ENCODE data around the gene ARAP1.
A peak's percentile ranks its signal among the peaks of the same experiment; 100 is the strongest.

The ARAP1 gene

GRCh38 chr11:72760539-72761405, 8.6 kb upstream of the ARAP1 start:
- no peak for DNase-seq

DNA sequence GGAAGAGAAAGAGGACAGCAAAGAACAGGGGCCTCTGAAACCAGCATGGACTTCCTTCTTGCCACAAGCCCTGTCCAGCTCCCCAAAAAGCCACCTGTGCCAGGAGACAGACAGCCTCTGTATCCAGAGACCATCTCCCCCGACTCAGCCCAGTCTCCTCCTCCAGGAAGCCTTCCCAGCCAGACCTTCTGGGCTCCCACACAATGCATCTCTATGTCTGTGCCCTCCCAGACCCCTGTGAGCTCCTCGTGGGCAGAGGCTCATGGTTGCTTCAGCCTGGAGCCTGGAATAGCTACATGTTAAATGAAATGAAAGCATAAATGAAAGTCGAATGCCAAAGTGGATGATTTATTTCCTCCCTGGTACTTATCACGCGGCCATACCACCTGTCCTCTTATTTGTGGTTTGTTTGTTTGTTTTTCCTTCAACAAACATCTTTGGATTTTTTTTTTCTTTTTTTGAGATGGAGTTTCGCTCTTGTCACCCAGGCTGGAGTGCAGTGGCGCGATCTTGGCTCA, 7.3 kb upstream of the ARAP1 start:
- DNase-seq, result no peak

- DNase-seq, result no peak
Observed at GRCh38 chr11:72758690-72759389, 6.6 kb upstream of the ARAP1 start.

DNA sequence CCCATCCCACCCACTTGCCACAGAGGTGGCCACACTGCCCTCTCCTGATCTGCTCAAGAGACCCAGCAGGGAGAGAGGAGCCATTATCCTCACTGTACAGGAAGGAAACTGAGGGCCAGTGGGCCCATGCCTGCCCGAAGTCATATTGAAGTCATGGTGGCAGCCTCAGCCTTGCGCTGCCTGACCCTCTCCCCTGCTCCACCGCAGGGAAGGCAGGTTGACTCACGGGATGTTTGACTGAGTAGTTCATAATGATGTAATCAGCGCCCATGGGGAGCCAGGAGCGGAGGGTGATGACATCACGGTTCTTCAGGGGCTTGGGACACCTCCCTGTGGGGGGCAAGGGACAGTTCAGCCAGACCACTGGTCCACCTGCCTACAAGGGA, 6.1 kb upstream of the ARAP1 start:
- DNase-seq, result no peak

- DNase-seq, result no peak
Observed at GRCh38 chr11:72755713-72756285, 3.6 kb upstream of the ARAP1 start.

DNA sequence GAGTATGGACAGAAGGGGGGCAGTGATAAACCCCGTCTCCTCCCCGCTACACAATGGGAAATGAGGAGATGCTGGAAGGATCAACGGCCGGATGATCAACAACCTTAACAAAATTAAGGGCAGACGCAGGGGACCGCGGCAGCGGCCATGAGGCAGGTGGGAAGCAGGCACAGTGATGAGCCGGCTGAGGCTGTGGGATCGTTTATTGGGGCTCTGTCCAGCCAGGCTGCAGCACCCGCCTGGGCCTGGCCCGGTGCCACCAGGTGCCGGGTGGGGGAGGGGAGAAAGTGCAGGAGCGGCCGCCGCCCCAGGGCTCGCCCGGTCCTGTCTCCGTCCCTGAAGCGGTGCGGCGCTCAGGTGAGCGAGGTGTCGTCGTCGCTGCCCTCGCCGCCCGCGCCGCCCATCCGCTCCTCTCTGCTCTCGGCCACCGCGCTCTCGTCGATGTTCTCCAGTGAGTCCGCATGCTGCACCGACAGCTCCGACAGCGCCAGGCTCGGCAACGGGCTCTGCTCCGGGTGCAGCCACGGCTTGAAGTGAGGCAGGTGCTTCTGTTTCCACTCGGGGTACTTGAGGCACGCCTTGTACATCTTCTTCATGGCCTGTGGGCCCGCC, 2.4 kb upstream of the ARAP1 start:
- DNase-seq, result no peak

GRCh38 chr11:72754149-72754543, 1.9 kb upstream of the ARAP1 start:
- DNase-seq, result no peak

GRCh38 chr11:72753341-72754148, 1.3 kb upstream of the ARAP1 start:
- DNase-seq, result no peak

- no peak for DNase-seq
Observed at GRCh38 chr11:72751116-72752087, 806 bp downstream of the ARAP1 start.

DNA sequence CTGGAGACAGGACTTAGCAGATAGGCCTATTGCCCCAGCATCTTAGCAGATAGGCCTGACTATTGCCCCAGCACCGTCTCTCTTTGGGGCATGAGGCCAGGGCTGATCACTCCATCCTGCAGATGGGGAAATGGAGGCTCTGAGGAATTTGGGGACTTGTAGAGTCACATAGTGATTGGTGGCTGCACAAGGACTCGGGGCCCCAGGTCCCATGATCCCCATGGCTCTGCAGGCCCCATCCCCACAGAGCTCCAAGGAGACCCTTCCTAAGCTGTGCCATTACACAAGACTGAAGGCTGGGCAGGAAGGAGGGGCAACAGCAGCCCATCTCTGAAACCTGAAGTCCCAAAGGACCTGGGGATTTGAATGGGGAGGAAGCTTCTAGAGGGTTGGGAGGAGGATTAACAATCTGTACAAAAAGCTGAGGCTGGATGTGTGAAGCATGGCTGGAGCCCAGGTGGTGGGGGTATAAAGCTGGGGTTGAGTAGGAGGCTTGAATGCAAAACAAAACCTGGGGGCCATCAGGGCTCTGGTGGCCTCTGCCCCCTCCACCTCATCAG, 1.6 kb downstream of the ARAP1 start:
- DNase-seq, result no peak

DNA sequence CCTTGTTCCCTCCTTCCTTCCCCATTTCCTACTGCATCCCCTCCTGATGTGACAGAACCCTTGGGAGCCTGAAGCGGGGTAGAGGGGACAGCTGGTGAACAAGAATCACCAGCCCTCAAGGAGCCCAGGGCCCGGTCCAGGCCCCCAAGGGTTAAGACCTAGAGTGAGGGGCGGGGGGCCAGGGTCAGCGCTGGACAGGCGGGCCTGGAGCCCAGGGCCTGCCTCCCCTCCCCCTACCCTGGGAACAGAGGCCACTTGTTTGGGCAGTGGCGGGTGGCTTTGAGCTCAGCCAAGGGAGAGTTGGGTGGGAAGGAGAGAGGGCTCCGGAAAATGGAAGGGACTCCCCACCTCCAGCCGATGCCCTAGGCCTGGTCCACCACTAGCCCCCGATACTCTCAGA, 2.1 kb downstream of the ARAP1 start:
- no peak for DNase-seq

DNA sequence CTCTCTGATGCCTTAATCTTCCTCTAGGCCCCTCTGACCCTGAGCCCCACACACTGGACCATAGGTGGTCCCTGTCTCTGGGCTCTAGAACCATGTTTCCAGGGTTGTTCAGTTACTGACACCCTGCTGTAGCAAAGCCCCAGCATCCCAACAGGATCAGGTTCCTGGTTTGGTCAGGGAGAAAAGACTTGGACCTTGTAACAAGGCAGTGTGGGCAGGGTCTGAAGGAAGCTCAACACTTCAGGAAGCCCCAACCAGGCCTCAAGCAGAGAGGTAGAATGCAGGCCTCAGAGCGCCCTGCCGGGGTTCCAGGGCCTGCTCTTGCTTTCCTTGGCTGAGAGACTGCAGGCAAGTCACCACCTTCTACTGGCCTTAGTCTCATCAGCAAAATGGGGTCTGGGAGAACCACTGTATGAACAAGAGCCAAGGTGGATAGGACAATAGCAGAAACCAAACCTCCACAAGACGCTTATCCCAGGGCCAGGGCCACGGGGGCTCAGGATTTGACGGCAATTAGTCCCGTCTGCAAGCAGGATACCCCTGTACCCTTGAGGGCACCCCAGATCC, 4.8 kb downstream of the ARAP1 start:
- DNase-seq, result no peak

GRCh38 chr11:72746821-72747220, 5.4 kb downstream of the ARAP1 start:
- no peak for DNase-seq

GRCh38 chr11:72745925-72746550, 6.2 kb downstream of the ARAP1 start:
- DNase-seq, result no peak

DNA sequence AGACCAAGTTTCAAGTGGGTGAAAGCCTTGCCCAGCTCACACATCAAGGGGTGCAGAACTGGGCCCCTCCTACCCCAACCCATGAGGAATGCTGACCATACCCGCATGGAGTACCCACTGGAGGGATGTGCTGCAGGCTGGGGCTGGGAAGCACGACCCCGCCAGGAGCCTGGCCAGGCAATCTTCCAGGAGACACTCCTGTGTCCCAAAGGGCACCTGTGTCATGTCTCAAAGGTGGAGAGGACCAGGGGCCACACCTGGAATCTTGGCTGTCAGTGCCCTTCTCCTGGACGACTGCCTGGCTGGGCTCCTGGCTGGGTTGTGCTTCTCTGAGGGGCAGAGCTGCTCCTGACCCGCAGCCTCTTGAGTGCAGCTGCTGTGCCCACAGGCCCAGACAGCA, 6.7 kb downstream of the ARAP1 start:
- DNase-seq, result no peak

DNA sequence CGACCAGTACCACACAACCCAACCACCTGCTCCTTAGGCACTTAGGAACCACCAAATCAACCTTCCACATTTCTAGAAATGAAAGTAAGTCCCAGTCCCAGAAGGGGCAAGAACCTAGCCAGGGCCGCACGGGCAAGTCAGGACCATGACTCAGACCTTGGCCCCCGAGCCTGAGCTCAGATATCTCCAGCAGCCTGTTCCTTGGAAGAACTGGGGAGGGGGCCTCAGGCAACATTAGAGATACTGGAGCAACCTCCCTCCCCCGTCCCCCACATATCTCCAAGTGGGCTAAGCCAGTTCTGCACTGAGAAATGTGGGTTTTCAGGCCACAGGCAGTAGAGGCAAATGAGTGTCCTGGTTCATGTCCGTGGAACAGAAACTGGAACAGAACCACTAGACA, 7.7 kb downstream of the ARAP1 start:
- DNase-seq, result no peak

- DNase-seq, result peak; percentile 87
Observed at GRCh38 chr11:72743321-72744221, 8.6 kb downstream of the ARAP1 start.

DNA sequence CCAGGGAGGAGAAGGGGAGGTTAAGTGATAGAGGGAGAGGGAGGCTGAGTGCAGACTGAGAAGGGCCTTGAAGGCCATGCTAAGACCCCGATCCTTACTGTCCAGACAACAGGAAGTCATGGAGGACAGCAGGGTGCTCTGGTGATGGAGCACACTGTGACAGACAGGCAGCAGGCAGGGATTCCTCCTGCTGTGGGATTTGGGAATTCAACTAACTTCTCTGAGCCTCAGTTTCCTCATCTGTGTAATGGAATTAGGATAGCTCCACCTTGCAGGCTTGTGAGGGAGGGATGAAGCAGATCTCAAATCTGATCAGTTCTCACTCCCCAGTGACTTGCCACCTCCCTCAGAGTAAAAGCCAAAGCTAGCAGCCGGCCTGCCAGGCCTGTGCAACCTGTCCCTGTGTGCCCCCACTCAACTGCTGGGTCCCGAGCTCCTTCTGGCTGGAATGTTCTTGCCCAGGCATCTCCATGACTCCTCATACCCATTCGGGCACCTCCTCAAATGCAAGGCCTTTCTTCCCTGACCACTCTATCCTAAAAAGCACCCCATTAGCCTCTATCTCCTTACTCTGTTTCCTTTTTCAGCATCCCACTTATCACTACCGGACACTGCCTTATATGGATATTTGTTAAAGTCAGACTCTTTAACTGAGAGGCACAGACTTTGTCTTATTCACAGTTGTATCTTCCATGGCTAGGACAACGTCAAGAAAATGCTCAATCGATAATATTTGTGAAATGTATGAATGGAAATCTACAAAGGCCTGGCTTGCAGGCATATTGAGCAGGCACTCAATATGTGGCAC, 9.5 kb downstream of the ARAP1 start:
- DNase-seq, result no peak

All from NCI-H1694 treated with DMSO at 0.1 percent for 48 hours (cell line).